Endothelial cell of umbilical vein (primary cell): ENCODE data around the gene HPS4.
A peak's percentile ranks its signal among the peaks of the same experiment; 100 is the strongest.

ENCODE experiments used
- EZH2 ChIP-seq: IDR thresholded peaks from 2 replicates; pipeline ENCODE4 v1.6.1; 2012; ENCODE audit warnings: borderline replicate concordance, low read depth, mild to moderate bottlenecking, moderate library complexity, low read length, inconsistent platforms; ENCODE audit not compliant: severe bottlenecking
- FOS ChIP-seq: IDR thresholded peaks from 2 replicates; pipeline ENCODE4 v1.6.1; 2011; ENCODE audit warnings: mild to moderate bottlenecking, low read length, moderate library complexity, borderline replicate concordance; ENCODE audit not compliant: insufficient read depth
- JUN ChIP-seq: IDR thresholded peaks from 2 replicates; pipeline ENCODE4 v1.6.1; 2011; ENCODE audit warnings: borderline replicate concordance, low read depth; ENCODE audit not compliant: insufficient read length, insufficient read depth
- MYC ChIP-seq: IDR thresholded peaks from one replicate; pipeline ENCODE4 v1.6.1; 2011; ENCODE audit warnings: mild to moderate bottlenecking, low read depth, low read length
- POLR2A ChIP-seq: IDR thresholded peaks from 2 replicates; pipeline ENCODE4 v1.6.1; 2012; ENCODE audit warnings: low read depth, mild to moderate bottlenecking, control low read depth, low read length
- POLR2AphosphoS5 ChIP-seq: IDR thresholded peaks from 2 replicates; pipeline ENCODE4 v1.6.1; 2012; ENCODE audit warnings: low read depth, mild to moderate bottlenecking, control low read depth, low read length, moderate library complexity; ENCODE audit not compliant: insufficient read depth
- TF ChIP-seq, protein P1 (sequence below), 2 donors: IDR thresholded peaks; 1 replicate in 1 of 2; 2 replicates in 1 of 2; pipeline ENCODE4 v1.5.1; 2011; ENCODE audit warnings: low read length in 2 of 2, mild to moderate bottlenecking in 2 of 2, moderate library complexity in 2 of 2, control low read depth in 1 of 2, inconsistent platforms in 1 of 2, low read depth in 1 of 2; ENCODE audit not compliant: insufficient read depth in 1 of 2; ENCODE audit errors: extremely low read depth in 1 of 2
- TF ChIP-seq, protein P2 (sequence below): IDR thresholded peaks from 2 replicates; pipeline ENCODE4 v1.6.1; 2011; ENCODE audit not compliant: insufficient read depth, insufficient read length

GRCh38 chr22:26431261-26431995, 52.2 kb downstream of the HPS4 start:
- TF ChIP-seq, protein P1, sequence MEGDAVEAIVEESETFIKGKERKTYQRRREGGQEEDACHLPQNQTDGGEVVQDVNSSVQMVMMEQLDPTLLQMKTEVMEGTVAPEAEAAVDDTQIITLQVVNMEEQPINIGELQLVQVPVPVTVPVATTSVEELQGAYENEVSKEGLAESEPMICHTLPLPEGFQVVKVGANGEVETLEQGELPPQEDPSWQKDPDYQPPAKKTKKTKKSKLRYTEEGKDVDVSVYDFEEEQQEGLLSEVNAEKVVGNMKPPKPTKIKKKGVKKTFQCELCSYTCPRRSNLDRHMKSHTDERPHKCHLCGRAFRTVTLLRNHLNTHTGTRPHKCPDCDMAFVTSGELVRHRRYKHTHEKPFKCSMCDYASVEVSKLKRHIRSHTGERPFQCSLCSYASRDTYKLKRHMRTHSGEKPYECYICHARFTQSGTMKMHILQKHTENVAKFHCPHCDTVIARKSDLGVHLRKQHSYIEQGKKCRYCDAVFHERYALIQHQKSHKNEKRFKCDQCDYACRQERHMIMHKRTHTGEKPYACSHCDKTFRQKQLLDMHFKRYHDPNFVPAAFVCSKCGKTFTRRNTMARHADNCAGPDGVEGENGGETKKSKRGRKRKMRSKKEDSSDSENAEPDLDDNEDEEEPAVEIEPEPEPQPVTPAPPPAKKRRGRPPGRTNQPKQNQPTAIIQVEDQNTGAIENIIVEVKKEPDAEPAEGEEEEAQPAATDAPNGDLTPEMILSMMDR (IDR thresholded peaks at IDR 0.05; ENCODE audit: extremely low read depth in 1 of 2, insufficient read depth in 1 of 2, low read depth in 1 of 2, low read length in 2 of 2), result no peak
- TF ChIP-seq POLR2A (no peak), EZH2 (no peak), JUN (no peak), POLR2AphosphoS5 (no peak), FOS (peak; percentile 69), MYC (no peak)
- TF ChIP-seq, protein P2, sequence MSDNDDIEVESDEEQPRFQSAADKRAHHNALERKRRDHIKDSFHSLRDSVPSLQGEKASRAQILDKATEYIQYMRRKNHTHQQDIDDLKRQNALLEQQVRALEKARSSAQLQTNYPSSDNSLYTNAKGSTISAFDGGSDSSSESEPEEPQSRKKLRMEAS, result no peak
